GM03348 (cell line): ENCODE measurements around the gene LAMB1.
"Not testable (repeated sequence)": the region's sequence is repeated elsewhere in the genome, so short reads cannot be mapped to it uniquely, and the experiment has no call there.

Experiments
- DNase-seq: peaks from one replicate; pipeline ENCODE4 v3.0.0; 2012; ENCODE audit warnings: low spot score

LAMB1 gene

DNA sequence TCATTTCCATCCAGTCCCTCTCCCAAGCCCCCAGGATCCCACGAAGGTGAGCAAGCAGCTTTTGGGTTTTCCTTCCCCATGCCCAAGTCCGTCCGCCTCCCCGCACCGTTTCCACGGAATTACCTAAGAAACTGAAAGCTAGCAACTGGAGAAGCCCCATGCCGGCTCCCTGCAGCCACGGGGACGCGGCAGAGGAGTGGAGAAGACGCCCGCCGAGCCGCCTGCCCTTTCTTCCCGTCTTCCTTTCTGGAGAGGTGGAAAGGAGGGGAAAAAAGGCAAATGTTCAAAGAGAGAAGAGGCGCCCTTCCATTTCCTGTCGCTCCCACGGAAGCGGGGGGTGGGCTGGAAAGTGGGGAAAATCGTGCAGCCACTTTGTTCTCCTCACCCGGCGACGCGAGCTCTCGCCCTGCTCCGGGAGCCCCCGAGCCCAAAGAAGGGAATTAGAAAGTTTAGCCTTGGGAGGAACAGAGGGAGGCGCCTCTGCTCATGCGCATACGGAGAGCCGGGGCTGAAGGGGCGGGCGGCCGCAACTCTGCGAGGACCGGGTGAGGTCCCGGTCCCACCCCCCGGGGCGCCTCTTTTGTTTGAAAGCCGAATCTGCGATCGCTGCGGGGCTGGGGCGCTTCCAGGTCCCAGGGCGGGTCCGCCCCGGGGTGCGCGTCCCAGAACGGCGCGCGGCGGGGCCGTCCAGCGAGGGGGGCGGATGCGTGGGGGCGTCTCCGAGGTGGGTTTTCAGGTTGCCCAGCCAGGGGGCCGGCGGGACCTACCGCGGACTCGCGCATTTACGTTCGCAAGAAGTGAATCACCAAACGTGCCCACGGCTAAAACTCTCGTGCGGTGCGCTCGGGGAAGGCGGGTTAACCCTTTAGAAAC is at the start of gene LAMB1:
Gene LAMB1 (minus strand): TSS at position 436 of the 873 bp plus-strand sequence. CDS start 276 bp downstream, at position 160.
- peak; percentile 93 for DNase-seq

GRCh38 chr7:108051454-108051853 is 48.5 kb upstream of the LAMB1 start:
- no peak for DNase-seq

GRCh38 chr7:108049962-108050361 is 47.0 kb upstream of the LAMB1 start:
- no peak for DNase-seq

GRCh38 chr7:108048422-108048821 is 45.5 kb upstream of the LAMB1 start:
- no peak for DNase-seq

DNA sequence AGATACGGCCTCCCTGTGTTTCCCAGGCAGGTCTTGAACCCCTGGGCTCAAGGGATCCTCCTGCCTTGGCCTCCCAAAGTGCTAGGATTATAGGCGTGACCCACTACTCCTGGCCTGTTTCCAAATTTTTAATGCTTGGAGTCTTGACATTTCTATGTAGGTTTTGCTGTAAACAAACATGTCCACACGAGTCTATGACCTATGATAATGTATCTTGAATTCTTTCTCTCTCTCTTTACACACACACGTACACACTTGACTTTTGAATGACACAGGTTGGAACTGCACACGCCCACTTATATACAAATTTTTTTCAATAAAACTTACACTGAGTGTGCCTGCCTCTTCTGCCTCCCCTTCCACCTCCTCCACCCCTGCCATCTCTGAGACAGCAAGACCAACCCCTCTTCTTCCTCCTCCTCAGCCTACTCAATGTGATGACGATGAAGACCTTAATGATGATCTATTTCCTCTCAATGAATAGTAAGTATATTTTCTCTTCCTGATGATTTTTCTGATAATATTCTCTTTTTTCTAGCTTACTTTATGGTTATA is 44.1 kb upstream of the LAMB1 start:
- no peak for DNase-seq

DNA sequence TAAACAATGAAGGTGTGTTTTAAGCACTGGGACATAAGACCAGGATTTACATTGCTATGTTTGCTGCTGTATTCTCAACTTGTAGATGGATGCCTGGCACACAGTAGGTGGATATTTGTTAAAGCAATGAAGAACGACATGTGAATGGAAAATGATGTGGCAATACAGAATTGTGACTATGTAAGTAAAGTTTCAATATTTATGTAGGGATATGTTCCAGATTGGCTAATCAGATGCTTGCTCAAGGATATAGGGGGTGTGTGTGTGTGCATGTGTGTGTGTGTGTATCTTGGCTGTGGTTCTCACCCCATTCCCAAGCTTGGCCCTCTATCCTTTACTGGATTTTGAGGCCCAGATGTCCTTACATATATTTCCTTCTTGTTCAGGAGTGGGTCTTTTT is 42.7 kb upstream of the LAMB1 start:
- DNase-seq: no peak

DNA sequence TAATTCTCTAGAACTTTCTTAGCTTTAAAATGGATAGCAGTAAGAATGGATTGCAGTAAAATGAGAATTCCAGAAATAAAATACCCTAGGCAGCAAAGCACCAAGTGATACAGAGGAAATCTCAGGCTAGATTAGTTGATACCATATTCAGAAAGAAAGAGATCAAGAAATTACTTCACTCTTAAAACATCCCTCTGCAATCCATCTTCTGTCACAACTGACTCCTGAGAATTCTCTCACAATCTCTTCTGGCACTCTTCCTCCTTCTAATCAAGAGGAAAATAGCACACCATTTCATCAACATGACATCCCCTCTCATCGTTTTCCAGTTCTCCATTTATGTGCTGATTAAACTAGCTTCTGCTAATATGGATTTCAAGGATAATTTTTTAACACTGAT is 42.2 kb upstream of the LAMB1 start:
- peak; percentile 37 for DNase-seq

- DNase-seq: no peak
Measured at GRCh38 chr7:108044345-108044744, 41.4 kb upstream of the LAMB1 start.

DNA sequence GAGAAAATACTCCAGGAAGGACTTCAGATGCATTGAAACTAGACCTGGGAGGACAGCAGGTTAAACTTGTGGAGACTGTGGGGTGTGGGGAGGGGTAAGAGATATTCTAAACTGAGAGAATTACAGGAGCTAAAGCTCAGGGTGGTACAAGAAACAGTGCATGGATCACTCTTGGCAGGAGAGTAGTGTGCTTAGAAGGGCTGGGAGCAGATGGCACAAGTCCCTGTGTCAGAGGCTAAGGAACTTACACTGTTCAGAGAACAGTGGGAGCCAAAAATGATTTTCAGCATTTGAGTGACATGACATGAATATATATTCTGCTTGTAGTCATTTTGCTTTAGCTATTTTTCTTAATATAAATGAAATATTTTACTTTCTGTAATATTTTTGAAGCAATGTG is 36.0 kb upstream of the LAMB1 start:
- no peak for DNase-seq

DNA sequence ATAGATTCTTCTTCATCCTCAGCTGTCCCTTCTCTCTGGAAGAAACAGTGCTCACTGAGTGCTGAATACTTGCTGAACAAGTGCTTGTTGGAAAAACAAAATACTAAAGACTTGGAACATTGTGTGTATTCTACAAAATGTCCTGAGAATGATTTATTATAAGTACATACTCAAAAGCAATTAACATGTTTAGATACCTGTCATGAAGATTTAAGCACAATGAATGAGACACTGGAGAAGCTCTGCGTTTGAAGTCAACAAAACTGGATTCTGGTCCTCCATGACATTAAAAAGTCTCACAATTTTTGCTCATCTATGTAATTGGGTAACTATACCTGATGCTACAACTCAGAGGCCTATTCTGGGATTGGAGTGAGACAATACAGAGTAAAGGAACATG is 34.8 kb upstream of the LAMB1 start:
- no peak for DNase-seq

DNA sequence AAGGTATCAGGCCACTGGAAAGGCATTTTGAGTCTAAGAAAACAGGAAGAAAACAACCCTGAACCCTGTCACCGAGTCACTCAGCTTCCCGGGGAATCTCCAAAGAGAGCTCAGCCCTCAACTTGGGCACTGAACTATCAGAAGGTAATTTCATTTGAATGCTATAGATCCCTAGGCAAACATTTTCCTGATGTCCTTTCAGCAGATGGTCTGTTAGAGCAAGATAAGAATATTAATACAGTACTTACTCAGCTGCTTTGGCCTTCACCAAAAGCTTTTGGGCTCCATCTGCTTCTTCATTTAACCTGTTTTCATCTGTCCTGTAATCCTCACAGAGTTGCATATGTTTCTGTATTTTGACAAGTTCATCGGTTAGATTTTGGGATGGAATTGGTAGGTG is 34.2 kb upstream of the LAMB1 start:
- DNase-seq: no peak

DNA sequence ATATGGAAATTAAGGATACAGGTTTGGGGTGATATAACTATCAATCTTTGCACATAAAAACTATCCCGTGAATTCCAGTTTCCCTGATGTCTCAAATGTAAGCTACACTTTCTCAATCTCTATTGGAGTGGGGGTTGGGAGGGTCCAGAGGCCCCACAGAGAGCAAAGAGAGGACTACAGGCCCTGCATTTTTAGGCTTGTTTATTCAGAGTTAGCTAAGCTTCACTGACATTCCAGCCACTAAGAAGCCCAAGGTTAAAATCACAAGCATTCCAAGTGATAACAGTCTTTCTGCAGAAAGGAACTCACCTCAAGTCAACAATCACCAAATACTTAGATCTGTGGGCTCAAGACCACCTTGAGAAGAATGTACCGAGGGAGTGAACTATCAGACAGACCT is 31.6 kb upstream of the LAMB1 start:
- no peak for DNase-seq

DNA sequence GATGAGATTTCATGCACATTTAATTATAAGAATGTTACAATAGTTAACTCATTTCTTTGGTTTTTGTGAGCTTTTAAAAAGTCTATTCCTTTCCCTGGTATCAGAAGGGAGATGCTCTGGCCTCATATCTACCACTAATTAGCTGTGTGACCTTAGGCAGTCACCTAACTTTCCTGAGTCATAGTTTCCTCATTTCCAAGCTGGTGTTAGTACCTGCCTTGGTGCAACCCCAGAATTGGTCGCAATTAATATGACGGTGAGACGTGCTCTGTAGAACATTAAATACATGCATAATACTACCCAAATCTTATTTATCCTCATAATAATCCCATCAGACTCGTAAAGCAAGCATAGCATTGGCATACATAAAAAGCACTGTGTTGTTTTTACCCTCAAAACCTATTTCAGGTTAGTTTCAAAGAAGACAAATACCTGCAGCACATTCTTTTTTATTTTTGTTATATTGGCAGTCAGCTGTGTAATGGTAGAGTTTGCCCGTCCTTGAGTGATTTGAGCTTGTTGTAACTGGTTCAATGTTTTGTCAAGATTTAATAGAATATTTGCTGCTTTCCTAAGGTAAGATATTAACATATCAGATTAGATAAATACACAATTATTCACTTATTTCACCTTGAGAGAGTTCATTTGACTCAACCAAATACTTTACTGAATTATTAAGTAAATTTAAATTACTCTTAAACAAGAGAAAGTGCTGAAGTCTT is 31.0 kb upstream of the LAMB1 start:
- DNase-seq: no peak

- DNase-seq: not testable (repeated sequence)
Measured at GRCh38 chr7:108033309-108033708, 30.3 kb upstream of the LAMB1 start.

DNA sequence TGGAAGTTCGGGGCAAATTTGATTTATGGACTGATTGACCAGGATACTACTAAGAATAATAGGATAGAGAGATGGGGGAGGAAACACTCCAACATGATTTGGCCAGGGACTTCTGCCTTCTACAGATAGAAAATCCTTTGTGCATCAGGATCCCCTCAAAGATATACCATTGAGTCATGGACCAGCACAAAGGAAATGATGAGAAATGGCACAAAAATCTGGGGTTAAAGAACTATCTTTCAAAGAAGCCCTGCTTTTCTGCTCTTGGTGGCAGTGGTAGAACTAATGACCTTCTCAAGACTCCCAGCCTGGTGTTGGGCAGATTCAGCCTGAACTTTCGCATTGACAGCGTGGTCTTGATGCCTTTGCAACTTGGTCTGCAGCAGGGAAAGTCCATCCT is 27.6 kb upstream of the LAMB1 start:
- peak; percentile 28 for DNase-seq

DNA sequence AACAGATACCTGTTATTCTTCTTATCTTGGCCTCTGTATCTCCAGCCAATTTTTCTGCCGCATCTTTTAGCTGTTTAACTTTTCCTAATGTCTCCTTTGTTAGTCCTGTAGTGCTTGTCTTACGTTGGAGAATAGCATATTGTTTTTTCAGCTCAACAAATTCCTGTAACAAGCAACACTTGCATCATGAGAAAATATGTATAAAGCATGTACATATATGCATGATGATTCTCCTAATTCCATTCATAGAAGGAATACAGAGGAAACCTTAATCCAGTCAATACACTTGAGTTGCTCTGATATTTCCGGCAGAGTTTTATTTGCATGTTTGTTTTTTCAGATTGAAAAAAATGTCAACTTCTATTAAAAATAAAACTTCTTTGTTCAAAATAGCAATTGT is 26.1 kb upstream of the LAMB1 start:
- DNase-seq: no peak

- DNase-seq: no peak
Measured at GRCh38 chr7:108028111-108028510, 25.1 kb upstream of the LAMB1 start.

DNA sequence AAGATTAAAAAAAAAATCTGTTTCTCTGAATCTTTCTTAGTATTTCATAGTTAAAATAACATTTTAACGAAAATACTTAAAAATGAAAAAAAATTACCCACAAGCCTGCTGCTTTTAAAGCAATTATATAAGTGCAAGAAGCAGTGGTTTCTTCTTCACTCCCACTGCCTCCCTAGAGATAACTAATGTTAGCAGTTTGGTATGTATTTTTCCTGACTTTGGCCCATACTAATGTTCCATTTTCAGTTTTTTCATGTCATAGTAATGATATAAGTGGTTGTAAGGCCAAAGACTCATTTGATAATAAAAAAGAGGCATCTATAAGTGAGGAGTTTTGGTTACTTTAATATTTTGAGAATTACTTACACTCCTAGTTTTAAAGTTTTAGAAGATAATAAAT is 24.3 kb upstream of the LAMB1 start:
- no peak for DNase-seq

DNA sequence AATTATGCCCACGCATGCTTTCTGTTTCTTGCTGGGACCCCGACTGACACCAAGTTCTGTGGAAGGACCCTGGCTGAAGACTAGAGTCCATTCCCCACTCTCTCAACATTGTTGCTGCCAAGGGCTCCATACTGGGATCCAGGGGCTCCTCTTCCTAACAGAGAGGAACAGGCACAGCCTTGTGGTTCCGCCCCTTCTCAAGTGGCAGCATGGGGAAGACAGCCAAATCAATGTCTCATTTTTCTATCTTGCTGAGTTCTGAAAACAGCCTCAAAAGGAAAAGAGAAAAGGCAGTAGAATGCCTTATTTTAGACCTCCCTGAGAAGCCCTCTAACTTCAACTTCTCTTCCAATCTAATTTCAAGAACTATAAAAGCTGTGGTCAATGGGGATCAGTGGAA is 23.7 kb upstream of the LAMB1 start:
- no peak for DNase-seq

- no peak for DNase-seq
Measured at GRCh38 chr7:108026116-108026515, 23.2 kb upstream of the LAMB1 start.

DNA sequence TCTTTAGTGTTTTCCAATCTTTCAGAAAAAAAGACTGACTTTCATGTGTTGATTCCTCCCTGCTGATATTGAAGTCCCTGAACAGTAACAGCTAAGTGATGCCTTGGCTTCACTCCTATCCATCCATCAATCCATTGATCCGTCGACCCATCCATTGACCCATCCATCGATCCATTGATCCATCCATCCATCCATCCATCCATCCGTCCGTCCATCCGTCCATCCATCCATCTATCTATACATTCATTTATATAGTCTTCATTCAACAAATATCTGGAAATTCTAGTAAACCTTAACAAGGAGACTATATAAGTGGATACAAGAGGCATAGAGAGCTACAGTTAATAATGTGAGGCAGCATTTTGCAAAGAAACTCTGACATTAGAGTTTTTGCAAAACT is 21.6 kb upstream of the LAMB1 start:
- no peak for DNase-seq

GRCh38 chr7:108020585-108020984 is 17.6 kb upstream of the LAMB1 start:
- DNase-seq: no peak

DNA sequence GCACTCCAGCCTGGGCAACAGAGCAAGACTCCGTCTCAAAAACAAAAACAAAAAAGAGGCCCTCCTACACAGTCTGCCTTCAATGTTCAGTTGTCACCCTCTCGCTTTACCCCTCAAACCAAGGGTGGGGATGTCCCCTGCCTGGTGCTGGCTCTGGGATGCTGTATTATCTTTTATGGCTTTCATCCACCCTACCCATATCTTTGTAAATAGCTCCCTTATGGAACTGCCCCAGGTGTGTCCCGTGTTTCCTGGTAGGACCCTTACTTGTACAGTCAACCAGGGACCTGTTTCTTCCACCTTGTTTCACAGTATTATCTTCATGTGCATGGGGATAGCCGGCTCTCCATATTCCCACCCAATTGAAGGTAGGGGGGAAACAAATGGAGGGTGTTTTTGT is 15.7 kb upstream of the LAMB1 start:
- no peak for DNase-seq
